ENCODE results near the gene C2orf69.
A peak's percentile ranks its signal among the peaks of the same experiment; 100 is the strongest.

Gene C2orf69

GRCh38 chr2:199966976-199967375, 55.9 kb downstream of the C2orf69 start:
- DNase-seq (ENCODE audit: low read depth): no peak
- H3K4me3 ChIP-seq (ENCODE audit: low read depth, low read length): no peak overlapping the region
- in situ Hi-C loops (cut with HindIII; ENCODE audit: low sequenced_read_pairs): no loop called here
- no peak for TF ChIP-seq CTCF (IDR thresholded peaks at IDR 0.05; ENCODE audit: low read depth, low read length, missing control alignments)

GRCh38 chr2:199968126-199968525, 57.0 kb downstream of the C2orf69 start:
- in situ Hi-C loops (cut with HindIII; ENCODE audit: low sequenced_read_pairs): no loop called here
- DNase-seq (ENCODE audit: low read depth): no peak
- H3K4me3 ChIP-seq (ENCODE audit: low read depth, low read length): no peak overlapping the region
- no peak for TF ChIP-seq CTCF (IDR thresholded peaks at IDR 0.05; ENCODE audit: low read depth, low read length, missing control alignments)

DNA sequence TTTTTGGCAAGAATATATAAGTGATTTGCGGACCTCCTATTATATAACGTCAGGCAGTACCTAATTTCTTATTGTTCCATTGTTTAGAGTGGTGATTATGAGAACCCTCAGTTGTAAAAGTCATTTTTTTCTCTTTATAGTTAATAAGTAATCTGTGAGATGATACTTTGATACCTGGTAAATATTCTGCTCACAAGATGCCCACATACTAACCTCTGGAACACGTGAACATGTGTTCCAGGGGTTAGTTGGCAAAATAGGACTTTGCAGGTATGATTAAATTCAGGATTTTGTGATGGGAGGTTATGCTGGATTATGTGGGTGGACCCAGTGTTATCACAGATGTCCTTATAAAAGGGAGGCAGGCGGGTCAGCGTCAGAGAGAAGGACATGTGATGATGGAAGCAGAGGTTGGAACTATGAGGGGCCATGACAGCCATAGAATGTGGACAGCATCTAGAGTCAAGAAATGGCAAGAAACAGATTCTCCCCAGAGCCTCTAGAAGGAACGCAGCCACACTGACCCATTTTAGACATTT, 61.1 kb downstream of the C2orf69 start:
- in situ Hi-C loops (cut with HindIII; ENCODE audit: low sequenced_read_pairs): loop anchor here (5.0 kb wide), 1 partner anchor 510 kb away; no protein-coding TSS in a partner anchor
- no peak for DNase-seq (ENCODE audit: low read depth)
- no peak overlapping the region for H3K4me3 ChIP-seq (ENCODE audit: low read depth, low read length)
- TF ChIP-seq CTCF (IDR thresholded peaks at IDR 0.05; ENCODE audit: low read depth, low read length, missing control alignments): no peak

GRCh38 chr2:199973703-199974102, 62.6 kb downstream of the C2orf69 start:
- peak; percentile 52 for TF ChIP-seq CTCF (IDR thresholded peaks at IDR 0.05; ENCODE audit: low read depth, low read length, missing control alignments)
- no peak for DNase-seq (ENCODE audit: low read depth)
- no peak overlapping the region for H3K4me3 ChIP-seq (ENCODE audit: low read depth, low read length)
- in situ Hi-C loops (cut with HindIII; ENCODE audit: low sequenced_read_pairs): loop anchor here (5.0 kb wide), 1 partner anchor 509 kb away; no protein-coding TSS in a partner anchor

GRCh38 chr2:199975273-199975895, 64.3 kb downstream of the C2orf69 start:
- in situ Hi-C loops (cut with HindIII; ENCODE audit: low sequenced_read_pairs): loop anchor here (25.0 kb wide), 1 partner anchor 312 kb away; no protein-coding TSS in a partner anchor
- no peak overlapping the region for H3K4me3 ChIP-seq (ENCODE audit: low read depth, low read length)
- TF ChIP-seq CTCF (IDR thresholded peaks at IDR 0.05; ENCODE audit: low read depth, low read length, missing control alignments): no peak
- DNase-seq (ENCODE audit: low read depth): no peak

Measured in astrocyte of the cerebellum (primary cell).